Gastroesophageal sphincter (tissue), 4 donors: Measurements from ENCODE around the gene SLC39A1. TPM values are rescaled to one million over a fixed set of nuclear protein-coding genes. Genes with fewer than 3 reads are reported as not detected.

ENCODE experiments used
- ATAC-seq: fragments of 150-250 bp; one replicate; pipeline ENCODE4 v1.9.1; 2016; ENCODE audit warnings: mild to moderate bottlenecking, moderate library complexity
- H3K27ac ChIP-seq, 4 donors: fragments of 200-600 bp; sonication (generic) in 3 of 4; 1 replicate in 3 of 4; 2 replicates in 1 of 4; pipeline ENCODE4 v1.5.1; 2016 to 2019
- H3K27me3 ChIP-seq: fragments of 200-600 bp; sonication (generic); one replicate; pipeline ENCODE4 v1.5.1; 2019
- H3K36me3 ChIP-seq, 2 donors: fragments of 200-600 bp; sonication (generic); one replicate each; pipeline ENCODE4 v1.5.1; 2019; ENCODE audit warnings: control low read depth in 1 of 2
- H3K4me1 ChIP-seq, 3 donors: fragments of 200-600 bp; sonication (generic); 1 replicate in 2 of 3; 2 replicates in 1 of 3; pipeline ENCODE4 v1.5.1; 2016 to 2019; ENCODE audit warnings: control low read depth in 2 of 3
- H3K4me3 ChIP-seq, 2 donors: fragments of 200-600 bp; sonication (generic); one replicate each; pipeline ENCODE4 v1.5.1; 2019; ENCODE audit warnings: mild to moderate bottlenecking in 1 of 2, moderate library complexity in 1 of 2
- H3K9me3 ChIP-seq, 3 donors: fragments of 200-600 bp; sonication (generic); one replicate each; pipeline ENCODE4 v1.5.1; 2017 to 2019; ENCODE audit warnings: control low read depth in 2 of 3
- CTCF ChIP-seq, 4 experiments: fragments of 200-600 bp in 2 of 4; fragments of 450-650 bp in 2 of 4; sonication (generic) in 1 of 4; IDR thresholded peaks; one replicate each; pipeline ENCODE4 v1.5.1; 2017 to 2019; ENCODE audit warnings: antibody characterized with exemption in 4 of 4, mild to moderate bottlenecking in 2 of 4, moderate library complexity in 2 of 4
- EP300 ChIP-seq: sonication (generic); formaldehyde crosslinking; IDR thresholded peaks from one replicate; pipeline ENCODE4 v1.6.1; 2017; ENCODE audit warnings: antibody characterized with exemption, mild to moderate bottlenecking
- POLR2A ChIP-seq, 2 donors: fragments of 450-650 bp; IDR thresholded peaks; one replicate each; pipeline ENCODE4 v1.6.1; 2017; ENCODE audit warnings: antibody characterized with exemption in 2 of 2, mild to moderate bottlenecking in 2 of 2, moderate library complexity in 1 of 2
- POLR2AphosphoS5 ChIP-seq: sonication (generic); formaldehyde crosslinking; IDR thresholded peaks from one replicate; pipeline ENCODE4 v1.6.1; 2017; ENCODE audit warnings: antibody characterized with exemption
- WGBS, 2 donors: methylation state at CpG; one replicate each; pipeline ENCODE4 v1.1.5; 2018; ENCODE audit warnings: low coverage in 1 of 2; 5-methylcytosine and 5-hydroxymethylcytosine counted together
- total RNA-seq, 4 donors: library from RNA; depleted of rRNA; stranded (reverse); fragments of >200 nt; gene quantifications; one replicate each; pipeline ENCODE4 v1.1.0, GENCODE V29; 2016

The SLC39A1 gene
- total RNA-seq, 4 donors from 2014 or later, result 64.8 to 115 (median 106) TPM

DNA sequence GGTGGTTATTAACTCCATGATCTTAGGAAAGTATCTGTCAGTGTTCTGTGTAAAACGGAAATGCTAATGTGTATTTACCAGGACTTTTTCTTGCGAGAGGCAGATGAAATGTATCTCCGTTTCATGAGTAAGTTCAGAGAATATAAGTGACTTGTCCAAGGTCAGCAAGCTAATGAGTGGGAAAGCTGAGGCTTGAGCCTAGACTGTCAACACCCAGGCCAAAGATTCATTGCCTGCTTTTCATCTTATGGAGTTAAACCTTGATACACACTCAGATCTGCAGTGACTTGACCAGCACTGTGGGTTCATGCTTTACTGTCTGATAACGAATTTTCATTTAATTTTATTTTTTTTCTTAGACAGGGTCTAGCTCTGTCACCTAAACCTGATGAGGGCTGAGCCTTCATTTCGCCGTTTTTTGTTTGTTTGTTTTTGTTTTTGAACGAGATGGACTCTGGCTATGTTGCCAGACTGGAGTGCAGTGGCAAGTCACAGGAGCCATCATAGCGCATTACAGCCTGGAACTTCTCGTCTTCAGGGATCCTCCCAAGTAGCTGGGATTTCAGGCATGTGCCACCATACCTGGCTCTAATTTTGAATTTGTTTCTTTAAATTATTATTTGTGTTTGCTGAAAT, 15.1 kb upstream of the SLC39A1 start:
- WGBS, 2 donors, result 54 to 63% methylated on average over 8 to 9 of the region's 9 CpGs

DNA sequence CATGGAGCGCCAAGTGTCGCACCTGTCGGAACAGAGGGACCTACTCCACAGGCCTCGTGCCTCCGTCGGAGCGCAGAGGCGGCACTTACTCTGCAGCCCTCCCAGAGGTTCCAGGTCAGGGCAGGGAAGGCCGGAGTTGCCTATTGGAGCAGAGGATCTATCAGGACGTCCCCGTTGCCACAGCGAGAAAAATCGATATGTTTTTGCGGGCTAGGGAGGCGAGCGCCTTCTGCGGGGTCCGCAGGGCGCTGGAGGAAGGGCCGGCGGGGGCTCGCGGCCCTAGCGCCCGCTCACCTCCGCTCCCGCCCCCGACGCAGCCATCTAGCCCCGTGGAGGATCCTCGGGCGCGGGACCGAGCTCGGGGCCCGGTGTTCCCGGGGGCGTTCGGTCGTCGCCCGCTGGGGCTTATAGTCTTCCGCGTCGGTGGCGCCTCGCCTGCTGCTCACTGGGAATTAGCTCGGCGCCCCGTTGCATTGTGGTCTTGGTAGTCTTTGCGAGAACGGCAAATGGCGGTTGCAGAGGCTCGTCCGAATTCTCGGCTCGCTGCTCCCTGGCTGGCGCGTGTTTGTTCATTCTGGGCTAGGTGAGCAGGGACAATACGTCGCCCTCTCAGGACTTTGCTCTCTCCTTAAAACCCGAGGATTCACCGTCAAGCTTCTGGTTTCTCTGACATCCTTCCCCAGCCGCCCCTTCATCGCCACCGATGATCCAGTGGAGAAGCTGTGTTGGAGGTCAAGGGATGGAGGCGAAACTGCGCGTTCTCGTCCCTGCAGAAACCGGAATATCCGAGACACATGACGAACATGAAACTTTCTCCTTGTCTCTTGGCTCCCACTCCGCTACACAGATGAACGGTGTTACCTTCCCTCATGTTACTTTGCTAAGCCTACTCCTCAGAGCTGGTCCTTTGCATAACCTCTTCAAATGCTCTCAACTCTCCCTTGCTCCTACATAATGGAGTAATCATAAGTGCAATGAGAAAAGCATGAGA, 14.2 kb upstream of the SLC39A1 start, which contains the start of gene JTB:
Gene JTB (minus strand): TSS at position 425 of the 991 bp plus-strand sequence. CDS start 422 bp downstream, at position 3.
- 0% methylated on average over 5 to 6 of the region's 75 CpGs for WGBS, 2 donors
- no peaks in the 10 kb centered on the region for H3K9me3 ChIP-seq
- no peak for TF ChIP-seq EP300
- TF ChIP-seq POLR2AphosphoS5, result peak; percentile 87
- peak; percentile 86 to 92 for TF ChIP-seq POLR2A (IDR thresholded peaks at IDR 0.05)
- TF ChIP-seq CTCF (IDR thresholded peaks at IDR 0.05), result peak in 2 of 4 experiments; percentile 3 to 16
- no peaks in the 10 kb centered on the region for H3K27me3 ChIP-seq
- H3K27ac ChIP-seq, result peak within 1 kb of the TSS; percentile 71 to 95 (median 92)
- ATAC-seq, result peak; percentile 95
- H3K4me1 ChIP-seq, result peaks cover 0 to 32% (median 6%) of the 10 kb centered on the region in 3 donors
- peaks cover 0 to 64% of the 10 kb centered on the region in 2 donors for H3K36me3 ChIP-seq
- H3K4me3 ChIP-seq, result peak within 1 kb of the TSS; percentile 68 to 96

More for the DNA sequence above, 15.1 kb upstream of the SLC39A1 start:
- Histone ChIP-seq H3K36me3 (peaks cover 0 to 64% of the 10 kb centered on the region in 2 donors), H3K9me3 (no peaks in the 10 kb centered on the region), H3K27me3 (no peaks in the 10 kb centered on the region), H3K4me1 (peaks cover 0 to 32% (median 6%) of the 10 kb centered on the region in 3 donors), H3K4me3 (peak overlapping the region; percentile 68 to 96), H3K27ac (peak overlapping the region in 3 of 4 donors; percentile 90 to 95 (median 94))
- TF ChIP-seq POLR2AphosphoS5, result no peak
- no peak for TF ChIP-seq CTCF (IDR thresholded peaks at IDR 0.05)
- no peak for TF ChIP-seq POLR2A (IDR thresholded peaks at IDR 0.05)
- no peak for TF ChIP-seq EP300
- ATAC-seq, result no peak

GRCh38 chr1:153976819-153977249, 13.5 kb upstream of the SLC39A1 start:
- no peak for ATAC-seq
- peaks cover 0 to 59% of the 10 kb centered on the region in 2 donors for H3K36me3 ChIP-seq
- no peak for TF ChIP-seq CTCF (IDR thresholded peaks at IDR 0.05)
- TF ChIP-seq POLR2AphosphoS5, result no peak
- no peak for TF ChIP-seq POLR2A (IDR thresholded peaks at IDR 0.05)
- TF ChIP-seq EP300, result no peak
- no peaks in the 10 kb centered on the region for H3K9me3 ChIP-seq
- peaks cover 0 to 32% (median 6%) of the 10 kb centered on the region in 3 donors for H3K4me1 ChIP-seq
- peak overlapping the region; percentile 71 to 95 (median 92) for H3K27ac ChIP-seq
- WGBS, 2 donors, result 0 to 3% methylated on average over 6 to 8 of the region's 16 CpGs
- peak overlapping the region; percentile 68 to 96 for H3K4me3 ChIP-seq
- H3K27me3 ChIP-seq, result no peaks in the 10 kb centered on the region

DNA sequence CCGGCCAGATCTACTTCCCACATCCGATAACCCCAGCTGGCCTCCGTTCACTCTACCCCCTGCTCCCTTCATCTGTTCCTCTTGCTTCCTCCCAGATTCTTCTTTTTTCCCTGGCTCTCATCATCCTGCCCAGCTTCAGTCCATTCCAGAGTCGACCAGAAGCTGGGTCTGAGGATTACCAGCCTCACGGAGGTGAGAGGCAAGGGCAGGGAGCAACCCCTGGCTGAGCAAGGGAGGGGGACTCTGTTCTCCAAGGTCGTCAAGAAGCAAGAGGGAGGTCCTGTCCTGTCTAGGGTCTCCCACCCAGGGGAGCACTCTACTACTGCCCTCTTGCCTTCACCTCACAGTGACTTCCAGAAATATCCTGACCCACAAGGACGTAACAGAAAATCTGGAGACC, 10.2 kb upstream of the SLC39A1 start:
- WGBS, 2 donors, result 65% methylated on average over 6 of the region's 7 CpGs; no CpG with 5 or more reads in 1 of the 2 donors
- H3K4me3 ChIP-seq, result no peak overlapping the region
- ATAC-seq, result no peak
- no peaks in the 10 kb centered on the region for H3K27me3 ChIP-seq
- peaks cover 0 to 31% (median 7%) of the 10 kb centered on the region in 3 donors for H3K4me1 ChIP-seq
- H3K27ac ChIP-seq, result no peak overlapping the region
- TF ChIP-seq POLR2A (IDR thresholded peaks at IDR 0.05) (no peak), EP300 (no peak), POLR2AphosphoS5 (no peak), CTCF (IDR thresholded peaks at IDR 0.05) (no peak)
- no peaks in the 10 kb centered on the region for H3K9me3 ChIP-seq
- H3K36me3 ChIP-seq, result peaks cover 0 to 39% of the 10 kb centered on the region in 2 donors
